Activated B cell treated with CpG ODN at 0.5 μM for 24 hours (primary cell): ENCODE data around the gene MUCL3. TPM values are rescaled to one million over a fixed set of nuclear protein-coding genes. Genes with fewer than 3 reads are reported as not detected.
A peak's percentile ranks its signal among the peaks of the same experiment; 100 is the strongest.

Experiments
- ATAC-seq: fragments of 200-7000 bp; cut with Tn5 transposase; one replicate; pipeline ENCODE4 v1.10.0; 2021; ENCODE audit warnings: low read depth, mild to moderate bottlenecking, moderate library complexity
- CTCF ChIA-PET: fragments of 350-600 bp; sonication (Branson Sonifier 250); formaldehyde crosslinking; loops from one replicate; lab custom pipeline; 2021; ENCODE audit warnings: antibody characterized with exemption; lab: Charles Lee
- POLR2A ChIA-PET: fragments of 350-600 bp; sonication (Branson Sonifier 250); formaldehyde crosslinking; loops from one replicate; lab custom pipeline; 2021; ENCODE audit warnings: antibody characterized with exemption; lab: Charles Lee
- DNase-seq: peaks from one replicate; pipeline ENCODE4 v3.0.0; 2022
- H3K27ac Mint-ChIP-seq: one replicate; pipeline ENCODE4 v1.8.0; 2020; ENCODE audit warnings: mixed read lengths
- H3K27me3 Mint-ChIP-seq: one replicate; pipeline ENCODE4 v1.8.0; 2021; ENCODE audit warnings: mixed read lengths
- H3K36me3 Mint-ChIP-seq: one replicate; pipeline ENCODE4 v1.8.0; 2021; ENCODE audit warnings: low read depth, mixed read lengths
- H3K4me1 Mint-ChIP-seq: one replicate; pipeline ENCODE4 v1.8.0; 2021; ENCODE audit warnings: mixed read lengths
- H3K4me3 Mint-ChIP-seq: one replicate; pipeline ENCODE4 v1.8.0; 2020; ENCODE audit warnings: mild to moderate bottlenecking, mixed read lengths
- H3K9me3 Mint-ChIP-seq: one replicate; pipeline ENCODE4 v1.8.0; 2020; ENCODE audit warnings: mixed read lengths
- CTCF ChIP-seq: fragments of 200-600 bp; IDR thresholded peaks from one replicate; pipeline ENCODE4 v1.8.0; 2022; ENCODE audit warnings: antibody characterized with exemption, mild to moderate bottlenecking
- intact Hi-C: fragments of 100-400 bp; cut with micrococcal nuclease; formaldehyde crosslinking; loops from one replicate; pipeline ENCODE4 v1.15.1; 2024
- total RNA-seq: library from RNA; stranded (reverse); gene quantifications from 2 replicates; pipeline ENCODE4 v1.2.3, GENCODE V29; 2022

Gene MUCL3
- total RNA-seq, 1 donor from 2014 or later = not detected

GRCh38 chr6:30983439-30983838 lies 42.7 kb downstream of the MUCL3 start, which contains the start of gene MUC21:
MUC21 (plus strand) TSS chr6:30983718; CDS start chr6:30983959, 241 bp downstream.
- H3K9me3 Mint-ChIP-seq = no peaks in the 10 kb centered on the region
- no peak within 1 kb of the TSS for H3K4me3 Mint-ChIP-seq
- ATAC-seq (no peak), DNase-seq (no peak)
- peaks cover 7% of the 10 kb centered on the region for H3K4me1 Mint-ChIP-seq
- peaks cover 41% of the 10 kb centered on the region for H3K27me3 Mint-ChIP-seq
- intact Hi-C loops = no loop called here
- no peak within 1 kb of the TSS for H3K27ac Mint-ChIP-seq
- H3K36me3 Mint-ChIP-seq = no peaks in the 10 kb centered on the region
- ChIA-PET POLR2A (no interaction called here), CTCF (no interaction called here)
- no peak for TF ChIP-seq CTCF

- no peak for TF ChIP-seq CTCF
- Mint-ChIP-seq H3K9me3 (no peaks in the 10 kb centered on the region), H3K27me3 (peaks cover 33% of the 10 kb centered on the region), H3K27ac (no peak overlapping the region), H3K36me3 (no peaks in the 10 kb centered on the region), H3K4me3 (no peak overlapping the region), H3K4me1 (peaks cover 5% of the 10 kb centered on the region)
- POLR2A ChIA-PET = no interaction called here
- intact Hi-C loops = no loop called here
- CTCF ChIA-PET = no interaction called here
- no peak for DNase-seq
- ATAC-seq = no peak
Measured at GRCh38 chr6:30985490-30985889, 44.7 kb downstream of the MUCL3 start.

GRCh38 chr6:30987304-30987703 lies 46.5 kb downstream of the MUCL3 start:
- intact Hi-C loops = no loop called here
- ChIA-PET POLR2A (interaction anchor here (0.7 kb wide), 1 partner anchor 430 kb away, joined by 3 read pairs; no protein-coding TSS in a partner anchor), CTCF (no interaction called here)
- peaks cover 6% of the 10 kb centered on the region for H3K4me1 Mint-ChIP-seq
- H3K4me3 Mint-ChIP-seq = no peak overlapping the region
- no peak for TF ChIP-seq CTCF
- ATAC-seq = no peak
- no peaks in the 10 kb centered on the region for H3K9me3 Mint-ChIP-seq
- H3K27me3 Mint-ChIP-seq = peaks cover 26% of the 10 kb centered on the region
- no peak overlapping the region for H3K27ac Mint-ChIP-seq
- H3K36me3 Mint-ChIP-seq = no peaks in the 10 kb centered on the region
- no peak for DNase-seq

GRCh38 chr6:30988209-30988825 lies 47.5 kb downstream of the MUCL3 start:
- Mint-ChIP-seq H3K4me1 (peaks cover 6% of the 10 kb centered on the region), H3K9me3 (no peaks in the 10 kb centered on the region), H3K27ac (no peak overlapping the region), H3K4me3 (no peak overlapping the region), H3K27me3 (peaks cover 22% of the 10 kb centered on the region), H3K36me3 (no peaks in the 10 kb centered on the region)
- CTCF ChIA-PET = no interaction called here
- POLR2A ChIA-PET = no interaction called here
- DNase-seq (no peak), ATAC-seq (no peak)
- no peak for TF ChIP-seq CTCF
- intact Hi-C loops = no loop called here

GRCh38 chr6:30990422-30991086 lies 49.8 kb downstream of the MUCL3 start:
- ChIA-PET CTCF (interaction anchor here (0.5 kb wide), 1 partner anchor 97 kb away, joined by 3 read pairs; no protein-coding TSS in a partner anchor), POLR2A (no interaction called here)
- H3K4me1 Mint-ChIP-seq = peaks cover 6% of the 10 kb centered on the region
- H3K27ac Mint-ChIP-seq = no peak overlapping the region
- H3K4me3 Mint-ChIP-seq = peak overlapping the region; percentile 24
- intact Hi-C loops = no loop called here
- H3K36me3 Mint-ChIP-seq = no peaks in the 10 kb centered on the region
- ATAC-seq = no peak
- peaks cover 9% of the 10 kb centered on the region for H3K27me3 Mint-ChIP-seq
- DNase-seq = no peak
- TF ChIP-seq CTCF = no peak
- no peaks in the 10 kb centered on the region for H3K9me3 Mint-ChIP-seq
